NCI-H187 (cell line): Measurements from ENCODE around the gene PARD6B.
A peak's percentile ranks its signal among the peaks of the same experiment; 100 is the strongest.
"Not testable (repeated sequence)": the region's sequence is repeated elsewhere in the genome, so short reads cannot be mapped to it uniquely, and the experiment has no call there.

Experiments
- DNase-seq, 2 experiments: peaks; one replicate each; lab custom pipeline; 2025; lab: John Stamatoyannopoulos, UW

The PARD6B gene

GRCh38 chr20:50703651-50704438 is 27.5 kb upstream of the PARD6B start:
- not testable (repeated sequence) for DNase-seq

GRCh38 chr20:50704514-50704913 is 26.9 kb upstream of the PARD6B start:
- DNase-seq, result no peak

GRCh38 chr20:50704971-50705370 is 26.4 kb upstream of the PARD6B start:
- DNase-seq, result no peak

- DNase-seq, result no peak
These were observed 22.3 kb upstream of the PARD6B start for GRCh38 chr20:50708845-50709635.

- no peak for DNase-seq
These were observed 21.8 kb upstream of the PARD6B start for GRCh38 chr20:50709636-50709973.

- DNase-seq, result no peak
These were observed 20.8 kb upstream of the PARD6B start for GRCh38 chr20:50710492-50711063.

- DNase-seq, result no peak
These were observed 20.1 kb upstream of the PARD6B start for GRCh38 chr20:50711113-50711825.

- no peak for DNase-seq
These were observed 18.4 kb upstream of the PARD6B start for GRCh38 chr20:50712771-50713656.

- DNase-seq, result no peak
These were observed 17.7 kb upstream of the PARD6B start for GRCh38 chr20:50713657-50714101.

GRCh38 chr20:50714426-50714825 is 17.0 kb upstream of the PARD6B start:
- DNase-seq, result not testable (repeated sequence)

GRCh38 chr20:50715694-50716093 is 15.7 kb upstream of the PARD6B start:
- no peak for DNase-seq

- no peak for DNase-seq
These were observed 14.9 kb upstream of the PARD6B start for GRCh38 chr20:50716518-50716917.

GRCh38 chr20:50717312-50717711 is 14.1 kb upstream of the PARD6B start:
- no peak for DNase-seq

- peak in 1 of 2 experiments; percentile 6 for DNase-seq
These were observed 13.2 kb upstream of the PARD6B start for GRCh38 chr20:50717974-50718761.

- DNase-seq, result no peak
These were observed 12.1 kb upstream of the PARD6B start for GRCh38 chr20:50719328-50719727.

GRCh38 chr20:50720026-50720425 is 11.4 kb upstream of the PARD6B start:
- no peak for DNase-seq

- no peak for DNase-seq
These were observed 10.8 kb upstream of the PARD6B start for GRCh38 chr20:50720582-50720981.

GRCh38 chr20:50721881-50722281 is 9.5 kb upstream of the PARD6B start:
- no peak for DNase-seq

- DNase-seq, result no peak
These were observed 8.8 kb upstream of the PARD6B start for GRCh38 chr20:50722424-50723155.

- DNase-seq, result no peak
These were observed 7.7 kb upstream of the PARD6B start for GRCh38 chr20:50723672-50724071.
